ENCODE data around the gene SMYD3. TPM values are rescaled to one million over a fixed set of nuclear protein-coding genes. Genes with fewer than 3 reads are reported as not detected.

The SMYD3 gene
- 12.6 to 14.0 TPM (median 13.5 TPM) in 5 replicates for total RNA-seq (2022; extraction: Qiagen RNA extraction; ENCODE audit: low read depth)

GRCh38 chr1:246506674-246507481 is at the start of gene SMYD3:
TSS of gene SMYD3 (minus strand) at chr1:246507279.

Other genes starting within 250 kb of the SMYD3 start
- 33.9 to 46.1 TPM (median 39.6 TPM) in 5 replicates for gene TFB2M, start 59.0 kb upstream of the SMYD3 start, total RNA-seq (2022; extraction: Qiagen RNA extraction; ENCODE audit: low read depth)
- gene CNST, start 59.2 kb upstream of the SMYD3 start, total RNA-seq (2022; extraction: Qiagen RNA extraction; ENCODE audit: low read depth) = 5.8 to 9.0 TPM (median 8.1 TPM) in 5 replicates
- 37.2 to 49.2 TPM (median 48.4 TPM) in 5 replicates for gene SCCPDH, start 217.1 kb upstream of the SMYD3 start, total RNA-seq (2022; extraction: Qiagen RNA extraction; ENCODE audit: low read depth)